ENCODE data around the gene NEUROD2.

DNA sequence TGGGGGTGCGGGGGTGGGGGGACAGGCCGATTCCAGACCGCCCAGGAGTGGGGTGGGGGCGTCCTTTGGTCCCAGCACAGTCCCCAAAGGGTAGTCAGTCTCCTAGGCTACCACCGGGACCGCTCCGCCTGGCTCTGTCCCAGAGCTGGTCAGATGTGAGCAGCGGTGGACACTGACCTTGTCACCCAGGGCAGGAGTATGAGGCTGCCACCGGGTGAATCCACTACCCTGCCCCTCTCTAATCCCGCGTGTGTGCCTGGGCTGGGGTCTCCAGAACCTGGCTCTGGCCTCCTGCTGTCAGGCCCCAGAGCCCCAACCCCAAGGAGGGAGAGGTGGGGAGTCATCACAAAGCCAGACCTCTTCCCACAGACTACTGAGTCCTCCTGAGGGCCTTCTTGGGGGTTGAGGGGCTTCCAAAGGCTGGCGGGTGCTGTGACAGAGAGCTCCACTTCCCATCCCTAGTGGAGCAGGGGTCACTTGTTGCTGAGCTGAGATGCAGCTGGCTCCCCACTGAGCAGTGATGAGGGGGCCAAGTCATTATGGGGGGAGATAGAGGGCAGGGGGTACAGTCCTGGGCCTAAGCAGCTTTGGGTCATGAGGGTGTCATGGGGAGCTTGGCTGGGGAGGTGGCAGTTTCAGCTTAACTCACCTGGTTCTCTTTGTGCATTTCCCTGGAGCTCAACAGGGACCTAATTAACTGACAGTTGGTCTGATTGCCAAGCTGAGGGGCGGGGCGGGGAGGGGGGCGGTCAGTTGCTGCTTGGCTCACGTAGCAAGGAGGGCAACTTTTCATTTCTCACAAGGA, 20.2 kb upstream of the NEUROD2 start:
- TF ChIP-seq, protein P1, sequence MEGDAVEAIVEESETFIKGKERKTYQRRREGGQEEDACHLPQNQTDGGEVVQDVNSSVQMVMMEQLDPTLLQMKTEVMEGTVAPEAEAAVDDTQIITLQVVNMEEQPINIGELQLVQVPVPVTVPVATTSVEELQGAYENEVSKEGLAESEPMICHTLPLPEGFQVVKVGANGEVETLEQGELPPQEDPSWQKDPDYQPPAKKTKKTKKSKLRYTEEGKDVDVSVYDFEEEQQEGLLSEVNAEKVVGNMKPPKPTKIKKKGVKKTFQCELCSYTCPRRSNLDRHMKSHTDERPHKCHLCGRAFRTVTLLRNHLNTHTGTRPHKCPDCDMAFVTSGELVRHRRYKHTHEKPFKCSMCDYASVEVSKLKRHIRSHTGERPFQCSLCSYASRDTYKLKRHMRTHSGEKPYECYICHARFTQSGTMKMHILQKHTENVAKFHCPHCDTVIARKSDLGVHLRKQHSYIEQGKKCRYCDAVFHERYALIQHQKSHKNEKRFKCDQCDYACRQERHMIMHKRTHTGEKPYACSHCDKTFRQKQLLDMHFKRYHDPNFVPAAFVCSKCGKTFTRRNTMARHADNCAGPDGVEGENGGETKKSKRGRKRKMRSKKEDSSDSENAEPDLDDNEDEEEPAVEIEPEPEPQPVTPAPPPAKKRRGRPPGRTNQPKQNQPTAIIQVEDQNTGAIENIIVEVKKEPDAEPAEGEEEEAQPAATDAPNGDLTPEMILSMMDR (IDR thresholded peaks at IDR 0.05), result no peak
- no peak for TF ChIP-seq POLR2A (IDR thresholded peaks at IDR 0.05)
